HPDE6-E6E7 (cell line): Measurements from ENCODE around the gene SIGLEC14.
"Not testable (repeated sequence)": the region's sequence is repeated elsewhere in the genome, so short reads cannot be mapped to it uniquely, and the experiment has no call there.

ENCODE experiments used
- DNase-seq: peaks from one replicate; pipeline ENCODE4 v3.0.0; 2011; ENCODE audit warnings: missing footprints; ENCODE audit errors: extremely low spot score

The SIGLEC14 gene

DNA sequence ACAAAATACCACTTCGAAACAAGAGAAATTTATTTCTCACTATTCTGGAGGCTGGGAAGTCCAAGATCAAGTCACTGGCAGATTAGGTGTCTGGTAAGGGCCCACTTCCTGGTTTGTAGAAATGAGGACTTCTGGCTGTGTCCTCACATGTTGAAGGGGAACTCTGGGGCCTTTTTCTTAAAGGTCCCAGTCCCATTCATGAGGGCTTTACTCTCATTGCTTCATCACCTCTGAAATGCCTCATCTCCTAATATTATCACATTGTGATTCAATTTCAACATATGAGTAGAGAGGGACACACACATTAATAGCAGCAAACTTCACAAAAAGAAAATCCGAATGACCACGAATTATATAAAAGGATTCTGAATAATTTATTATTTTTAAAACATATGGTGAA lies 21.6 kb upstream of the SIGLEC14 start:
- no peak for DNase-seq

DNA sequence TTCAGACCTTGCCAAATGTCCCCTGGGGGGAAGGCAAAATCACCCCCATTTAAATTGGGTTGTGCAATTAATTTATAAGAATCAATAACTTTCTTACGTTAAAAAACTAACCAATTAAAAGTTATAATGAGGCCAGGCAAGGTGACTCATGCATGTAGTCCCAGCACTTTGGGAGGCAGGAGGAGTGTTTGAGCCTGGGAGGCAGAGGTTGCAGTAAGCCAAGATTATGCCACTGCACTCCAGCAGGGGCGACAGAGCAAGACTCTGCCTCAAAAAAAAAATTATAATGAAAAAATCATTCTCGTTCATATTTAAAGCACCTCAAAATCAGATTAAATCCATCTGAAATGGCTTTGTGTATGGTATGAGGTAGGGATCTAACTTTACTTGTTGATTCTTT lies 18.4 kb upstream of the SIGLEC14 start:
- DNase-seq: no peak

DNA sequence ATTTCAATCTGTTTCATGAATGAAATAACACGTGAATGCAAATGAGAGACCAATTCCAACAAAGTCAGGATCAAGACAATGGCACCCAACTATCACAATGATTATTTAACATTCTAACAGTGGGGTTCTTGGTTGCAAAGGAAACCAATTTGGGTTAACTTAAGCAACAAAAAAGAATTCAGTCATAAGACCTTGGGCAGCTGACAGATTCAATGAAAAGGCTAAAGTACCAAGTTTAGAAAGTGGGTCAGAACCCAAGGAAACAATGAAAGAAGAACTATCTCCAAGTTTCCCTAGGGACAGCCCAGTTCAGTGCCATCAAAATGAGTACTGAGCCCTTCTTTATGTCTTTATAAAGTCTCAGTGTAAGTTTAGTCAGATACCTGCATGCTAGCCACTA lies 17.5 kb upstream of the SIGLEC14 start:
- no peak for DNase-seq

DNA sequence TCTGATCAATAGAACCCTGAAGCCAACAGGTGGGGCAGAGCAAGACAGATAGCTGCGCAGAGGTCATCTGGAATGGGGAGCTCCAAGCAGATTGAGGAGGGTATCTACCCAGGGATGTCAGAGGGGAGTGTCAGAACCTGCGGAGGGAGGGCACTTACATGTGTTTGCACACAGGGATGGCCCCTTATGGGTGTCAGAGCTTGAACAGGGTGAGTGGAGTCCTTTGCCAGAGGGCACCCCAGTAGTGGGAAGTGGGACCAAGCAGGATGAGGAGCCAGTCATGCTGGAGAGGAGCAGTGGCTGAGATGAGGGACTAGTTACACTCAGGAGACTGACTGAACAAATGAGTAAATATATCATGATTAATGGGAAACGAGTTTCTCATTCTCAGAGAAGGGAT lies 17.0 kb upstream of the SIGLEC14 start:
- no peak for DNase-seq

DNA sequence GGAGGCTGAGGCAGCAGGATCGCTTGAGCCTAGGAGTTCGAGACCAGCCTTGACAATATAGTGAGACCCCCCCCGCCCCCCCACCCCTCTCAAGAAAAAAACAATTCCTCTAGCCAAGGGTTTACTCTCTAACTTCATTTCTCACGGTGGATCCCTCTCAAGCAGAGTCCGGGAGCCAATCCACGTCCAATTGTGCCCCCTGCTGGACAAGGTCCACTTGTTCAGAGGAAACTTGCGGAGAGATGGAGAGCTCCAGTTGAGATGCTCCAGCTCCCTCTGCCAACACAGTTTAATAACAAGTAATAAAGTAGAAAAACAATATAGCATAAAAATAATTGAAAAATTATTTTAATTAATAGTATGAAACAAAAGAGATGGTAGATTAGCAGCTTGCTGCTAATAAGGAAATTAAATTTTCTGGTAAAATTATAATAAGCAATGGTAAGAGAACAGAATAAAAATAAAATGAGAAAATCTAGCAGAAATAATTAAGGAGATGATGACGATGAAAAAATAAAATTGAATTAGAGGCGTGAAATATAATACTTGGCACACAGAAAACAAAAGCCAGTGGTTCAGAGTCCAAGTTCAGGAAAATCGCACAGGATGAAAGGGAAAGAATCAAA lies 14.5 kb upstream of the SIGLEC14 start:
- peak; percentile 38 for DNase-seq

DNA sequence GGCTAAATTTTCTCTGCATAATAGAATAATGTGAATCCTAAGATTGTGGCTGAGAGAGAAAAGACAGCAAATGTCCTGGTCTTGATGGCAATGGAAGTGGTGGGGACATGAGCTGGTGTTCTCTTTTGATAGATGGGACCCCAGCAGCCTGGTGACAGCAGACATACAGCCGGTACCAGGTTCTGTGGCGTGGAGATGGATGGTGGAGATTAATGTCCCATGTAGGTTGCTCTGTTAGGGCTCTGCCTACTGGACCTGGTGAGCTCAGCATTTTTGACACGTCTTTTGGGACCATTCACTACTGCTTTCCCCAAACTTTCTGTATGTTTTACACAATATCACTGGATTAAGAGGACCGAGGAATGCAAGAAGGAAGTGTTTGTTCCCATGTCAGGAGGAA lies 8.2 kb upstream of the SIGLEC14 start:
- DNase-seq: no peak

DNA sequence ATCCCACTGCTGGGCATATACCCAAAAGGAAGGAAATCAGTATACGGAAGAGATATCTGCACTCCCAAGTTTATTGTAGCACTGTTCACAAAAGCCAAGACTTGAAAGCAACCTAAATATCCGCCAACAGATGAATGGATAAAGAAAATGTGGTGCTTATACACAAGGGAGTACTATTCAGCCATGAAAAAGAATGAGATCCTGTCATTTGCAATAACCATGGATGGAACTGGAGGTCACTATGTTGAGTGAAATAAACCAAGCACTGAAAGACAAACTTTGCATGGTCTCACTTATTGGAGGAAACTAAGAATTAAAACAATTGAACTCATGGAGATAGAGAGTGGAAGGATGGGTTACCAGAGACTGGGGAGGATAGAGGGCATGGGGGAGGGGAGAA lies 6.5 kb upstream of the SIGLEC14 start:
- no peak for DNase-seq

DNA sequence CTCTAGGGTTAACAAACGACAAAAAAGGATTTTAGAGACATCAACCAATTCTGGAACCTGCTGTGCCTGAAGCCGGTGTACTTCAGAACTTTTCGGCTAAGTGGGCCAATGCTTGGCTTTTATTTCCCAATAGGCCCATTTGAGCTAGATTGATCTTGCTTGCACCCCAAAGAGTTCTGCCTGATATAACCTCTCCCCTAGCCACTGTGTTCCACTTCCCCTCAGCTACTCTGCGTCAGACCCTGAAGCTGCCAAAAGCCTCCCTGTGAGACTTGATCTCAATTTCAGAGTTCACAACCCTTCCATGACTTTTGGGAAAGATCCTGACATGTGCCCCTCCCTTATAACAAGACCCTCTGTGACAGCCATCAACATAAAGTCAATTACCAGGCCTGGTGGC lies 5.6 kb upstream of the SIGLEC14 start:
- no peak for DNase-seq

DNA sequence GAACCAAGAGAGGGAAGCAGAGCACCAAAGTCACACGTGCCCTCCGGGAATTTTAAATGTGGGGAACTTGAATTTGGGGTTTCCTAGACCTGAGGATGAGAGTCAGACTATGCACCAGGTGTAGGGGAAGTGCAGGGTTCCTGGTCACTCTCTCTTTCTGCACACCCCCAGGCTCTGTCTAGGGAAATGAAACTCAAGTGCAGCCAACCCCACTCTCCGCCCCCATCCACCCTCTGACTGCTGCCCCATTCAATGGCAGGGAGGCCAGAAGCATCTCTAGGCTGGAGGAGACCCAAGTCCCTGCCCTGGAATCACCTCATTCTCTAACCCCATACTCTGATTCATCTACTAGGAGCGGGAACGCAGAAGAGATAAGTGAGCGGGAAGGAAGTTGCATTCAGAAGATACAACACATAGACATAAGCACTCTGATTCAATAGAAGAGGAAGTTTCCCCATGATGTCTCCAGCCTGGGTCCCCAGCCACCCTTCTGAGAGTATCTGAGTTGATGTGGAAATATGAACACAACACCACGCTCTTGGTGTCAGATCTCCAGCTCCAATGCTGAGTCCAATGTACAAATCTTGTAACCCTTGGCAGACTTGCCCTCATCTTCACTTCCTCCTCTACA lies 4.7 kb upstream of the SIGLEC14 start:
- no peak for DNase-seq

DNA sequence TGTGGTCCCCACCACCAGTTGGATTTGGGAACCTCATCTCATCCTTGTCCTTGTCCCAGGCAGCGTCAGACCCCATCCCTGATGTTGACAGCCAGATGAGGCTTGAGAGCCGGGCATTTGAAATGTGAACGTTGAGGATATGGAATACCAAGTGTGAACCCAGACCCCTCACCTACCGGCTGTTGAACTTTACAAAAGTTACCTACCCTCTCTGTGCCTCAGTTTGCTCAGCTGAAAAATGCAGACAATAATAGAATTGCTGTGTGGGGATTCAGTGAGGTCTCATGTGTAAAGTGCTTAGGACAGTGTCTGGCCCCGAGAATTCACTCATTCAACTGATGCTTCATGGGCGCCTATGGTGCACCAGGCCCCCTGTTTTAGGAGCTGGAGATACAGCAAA lies 693 bp upstream of the SIGLEC14 start:
- DNase-seq: no peak

DNA sequence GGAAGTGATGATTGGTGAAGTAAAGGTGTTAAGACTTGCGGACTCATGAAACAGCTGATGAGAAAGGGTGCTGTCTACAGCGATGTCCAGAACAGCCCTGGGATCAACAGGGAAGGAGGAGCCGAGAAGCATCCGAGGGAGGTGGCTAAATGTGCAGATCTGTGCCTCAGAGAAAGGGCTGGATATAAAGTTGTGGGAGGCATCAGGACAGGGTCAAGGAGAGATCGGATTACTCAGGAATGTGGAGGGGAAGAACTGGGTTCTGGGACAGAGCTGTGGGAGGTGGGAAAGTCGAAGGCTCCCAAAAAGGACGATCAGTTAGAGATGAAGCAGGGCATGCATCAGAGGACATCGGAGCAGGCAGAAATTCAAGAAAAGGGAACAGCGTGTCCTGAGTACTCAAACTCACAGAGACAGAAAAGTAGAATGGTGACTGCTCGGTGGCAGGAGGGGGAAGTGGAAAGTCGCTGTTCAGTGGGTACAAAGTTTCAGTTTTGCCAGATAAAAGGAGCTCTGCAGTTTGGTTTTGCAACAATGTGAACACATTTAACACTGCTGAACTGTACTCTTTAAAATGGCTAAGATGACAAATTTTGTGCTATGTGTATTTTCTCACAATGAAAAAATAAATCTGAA lies 1.9 kb downstream of the SIGLEC14 start:
- no peak for DNase-seq

DNA sequence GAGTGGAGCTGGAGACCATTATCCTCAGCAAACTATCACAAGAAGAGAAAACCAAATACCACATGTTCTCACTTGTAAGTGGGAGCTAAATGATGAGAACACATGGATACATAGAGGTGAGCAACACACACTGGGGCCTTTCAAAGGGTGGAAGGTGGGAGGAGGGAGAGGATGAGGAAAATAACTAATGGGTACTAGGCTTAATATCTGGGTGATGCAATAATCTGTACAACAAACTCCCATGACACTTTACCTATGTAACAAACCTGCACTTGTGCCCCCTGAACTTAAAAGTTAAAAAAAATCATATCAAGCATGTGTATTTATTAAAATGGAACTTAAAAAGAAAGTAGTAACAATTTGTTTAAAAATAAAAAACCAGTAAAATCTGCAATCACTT lies 5.0 kb downstream of the SIGLEC14 start:
- DNase-seq: no peak

DNA sequence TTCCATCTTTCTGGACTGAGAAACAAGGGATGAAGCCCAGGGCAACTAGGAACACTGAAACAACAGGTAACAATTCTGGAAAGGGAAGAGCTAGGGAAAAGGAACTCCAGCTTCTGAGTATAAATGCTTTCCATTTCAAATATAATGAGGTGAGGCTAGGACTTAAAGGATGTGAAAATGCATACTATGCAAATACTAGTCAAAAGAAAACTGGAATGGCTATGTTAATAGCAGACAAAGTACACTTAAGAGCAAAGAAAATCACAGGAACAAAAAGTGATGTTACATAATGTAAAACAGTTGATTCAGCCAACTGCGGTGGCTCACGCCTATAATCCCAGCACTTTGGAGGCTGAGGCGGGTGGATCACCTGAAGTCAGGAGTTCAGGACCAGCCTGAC lies 6.2 kb downstream of the SIGLEC14 start:
- no peak for DNase-seq

DNA sequence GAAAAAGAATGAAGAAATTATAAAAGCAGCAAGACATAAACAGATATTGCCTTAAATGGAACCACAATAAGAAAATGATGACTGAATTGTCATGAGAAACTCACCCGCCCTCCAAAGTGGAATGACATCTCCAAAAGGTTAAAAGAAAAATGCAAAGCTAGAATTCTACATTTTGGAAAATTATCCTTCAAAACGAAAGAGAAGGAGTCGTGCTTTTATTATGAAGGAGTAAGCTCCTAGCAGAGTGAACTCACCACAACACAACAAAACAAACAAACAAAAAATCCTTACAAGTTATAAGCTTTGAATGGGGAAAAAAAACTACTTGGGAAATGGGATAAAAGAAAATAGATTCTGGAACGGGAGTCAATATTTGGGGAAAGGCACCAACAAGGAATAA lies 6.7 kb downstream of the SIGLEC14 start:
- no peak for DNase-seq

DNA sequence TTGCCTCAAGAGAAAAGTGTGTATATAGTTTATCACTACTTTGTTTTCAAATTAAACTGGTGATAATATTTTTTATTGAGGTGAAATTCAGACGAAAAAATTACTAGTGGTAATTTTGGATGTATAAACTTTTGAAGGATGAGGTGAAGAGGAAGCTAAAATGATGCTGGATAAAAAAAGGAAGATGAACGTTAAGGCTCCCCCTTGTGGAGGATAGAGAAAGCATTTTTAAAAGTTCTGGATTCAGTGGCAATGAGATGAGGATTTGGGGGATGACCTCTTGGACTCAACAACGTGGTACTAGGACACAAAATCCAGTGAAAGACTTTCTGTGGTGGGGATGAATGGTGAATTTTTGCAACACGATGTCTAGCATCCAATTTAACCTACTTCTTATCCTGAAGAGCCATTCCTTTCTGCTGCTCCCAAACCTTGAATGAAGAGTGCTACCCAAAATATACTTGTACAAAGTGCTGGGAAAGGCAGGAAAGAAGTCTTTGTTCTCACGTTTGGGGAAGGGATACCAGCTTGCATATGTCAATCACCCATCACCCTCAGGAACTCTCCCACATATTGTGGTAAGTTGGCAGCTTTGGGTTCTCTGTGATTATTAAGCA lies 9.2 kb downstream of the SIGLEC14 start:
- no peak for DNase-seq

DNA sequence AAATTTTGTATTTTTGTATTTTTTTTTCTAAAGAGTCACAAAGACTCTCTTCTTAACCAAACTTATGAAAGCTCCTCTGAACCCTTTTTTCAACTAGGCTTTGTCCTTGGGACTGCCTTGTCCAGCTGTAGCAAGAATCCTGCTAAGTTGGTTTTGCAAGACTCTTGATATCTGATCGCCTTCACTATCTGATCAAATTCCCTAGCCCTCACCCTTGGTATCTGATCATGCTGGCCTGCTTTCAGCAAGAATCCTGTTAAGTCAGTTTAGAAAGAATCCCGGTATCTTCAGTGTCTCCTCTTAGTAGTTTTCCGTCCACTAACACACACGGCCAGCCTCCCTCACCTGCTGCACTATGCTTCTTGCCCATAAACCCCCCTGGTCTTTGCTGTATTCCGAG lies 14.5 kb downstream of the SIGLEC14 start:
- no peak for DNase-seq

DNA sequence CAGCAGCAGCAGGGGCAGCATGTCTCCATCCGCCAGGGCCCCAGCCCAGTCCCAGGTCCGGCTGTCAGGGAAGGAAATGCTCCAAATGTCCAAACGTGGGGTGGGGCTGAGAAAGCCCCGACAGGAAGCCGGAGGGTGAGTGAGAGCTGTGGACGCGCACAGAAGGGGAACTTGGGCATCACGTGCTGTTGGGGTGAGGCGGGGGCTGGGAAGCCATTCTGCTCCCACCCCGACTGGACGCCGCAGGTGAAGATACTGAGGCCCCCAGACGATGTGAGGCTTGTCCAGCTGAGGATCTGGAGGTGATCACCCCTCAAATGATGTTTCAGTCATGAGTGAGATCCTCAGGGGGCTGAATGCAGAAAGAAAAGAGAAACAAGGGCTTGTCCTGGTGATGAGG lies 16.3 kb downstream of the SIGLEC14 start, which contains the start of gene SIGLEC5:
SIGLEC5 (minus strand) TSS at position 87 of the 400 bp plus-strand sequence; CDS start at position 21, 66 bp downstream.
- DNase-seq: not testable (repeated sequence)

DNA sequence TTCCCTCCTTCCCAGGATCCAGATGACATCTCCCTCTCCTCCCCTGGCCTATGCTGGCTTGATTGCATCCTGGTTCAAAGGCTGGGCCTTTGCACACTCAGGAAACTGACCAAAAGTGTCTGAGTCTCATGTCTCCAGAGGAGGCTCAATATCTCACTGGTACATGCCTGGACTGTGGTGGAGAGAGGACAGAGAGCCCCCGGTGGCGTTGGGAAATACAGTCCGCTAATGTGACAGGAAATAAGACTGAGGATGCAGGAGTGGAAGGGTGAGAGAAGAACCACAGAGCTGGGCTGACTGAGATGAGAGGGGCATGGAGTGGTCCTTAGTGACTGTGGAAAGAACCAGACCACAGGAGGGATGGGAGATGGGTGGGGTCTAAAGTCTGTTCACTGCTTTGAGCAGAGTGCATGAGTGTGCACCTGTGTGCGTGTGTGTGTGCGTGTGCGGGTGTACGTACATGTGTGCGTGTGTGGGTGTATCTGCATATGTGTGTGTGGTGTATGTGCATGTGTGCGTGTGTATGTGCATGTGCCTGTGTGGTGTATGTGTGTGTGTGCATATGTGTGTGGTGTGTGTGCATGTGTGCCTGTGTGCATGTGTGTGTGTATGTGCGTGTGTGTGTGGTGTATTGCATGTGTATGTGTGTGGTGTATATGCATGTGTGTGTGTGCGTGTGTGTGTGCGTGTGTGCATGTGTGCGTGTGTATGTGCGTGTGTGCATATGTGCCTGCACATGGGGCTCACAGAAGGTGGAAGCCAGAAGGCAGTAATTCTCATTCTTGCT lies 18.3 kb downstream of the SIGLEC14 start:
- no peak for DNase-seq

DNA sequence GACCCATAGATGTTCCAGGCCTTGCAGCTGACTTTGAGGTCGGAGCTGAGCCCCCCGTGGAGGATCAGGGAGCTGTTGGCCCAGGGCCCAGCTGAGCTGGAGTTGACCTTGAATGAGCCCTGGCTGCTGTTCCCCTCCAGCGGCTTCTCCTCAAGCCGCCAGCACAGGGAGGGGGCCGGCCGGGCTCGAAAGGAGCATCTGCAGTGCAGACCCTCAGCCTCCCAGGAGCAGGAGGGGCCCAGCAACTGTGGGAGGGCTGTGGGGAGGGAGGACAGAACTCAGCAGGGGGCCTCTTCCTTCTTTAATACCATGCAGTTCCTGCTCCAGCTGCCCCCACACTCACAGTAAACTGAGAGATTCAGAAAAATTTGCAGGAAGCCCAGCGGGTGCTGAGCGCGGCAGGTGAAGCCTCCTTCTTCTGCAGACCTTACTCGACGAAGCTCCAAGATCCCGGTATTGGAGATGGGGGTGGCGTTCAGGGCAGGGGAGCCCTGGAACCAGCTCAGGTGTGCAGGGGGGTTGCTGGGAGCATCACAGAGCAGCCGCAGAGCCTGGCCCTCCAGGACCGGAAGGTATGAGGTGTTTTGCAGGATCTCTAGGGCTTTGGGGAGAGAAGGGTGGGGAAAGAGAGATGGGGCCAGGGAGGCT lies 19.0 kb downstream of the SIGLEC14 start:
- DNase-seq: no peak

DNA sequence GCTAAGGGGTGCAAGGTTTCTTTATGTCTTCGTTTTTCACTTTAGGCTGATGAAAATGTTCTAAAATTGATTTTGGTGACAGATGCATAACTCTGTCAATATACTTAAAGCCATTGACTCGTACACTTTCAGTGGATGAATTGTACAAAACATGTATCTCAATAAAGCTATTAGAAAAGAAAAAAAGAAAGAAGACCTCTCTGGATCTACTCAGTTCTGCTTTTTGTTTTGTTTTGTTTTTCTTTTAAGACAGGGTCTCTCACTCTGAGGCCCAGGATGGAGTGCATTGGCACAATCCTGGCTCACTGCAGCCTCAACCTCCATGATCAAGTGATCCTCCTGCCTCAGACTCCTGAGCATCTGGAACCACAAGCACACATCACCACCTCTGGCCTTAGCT lies 19.9 kb downstream of the SIGLEC14 start:
- DNase-seq: no peak

DNA sequence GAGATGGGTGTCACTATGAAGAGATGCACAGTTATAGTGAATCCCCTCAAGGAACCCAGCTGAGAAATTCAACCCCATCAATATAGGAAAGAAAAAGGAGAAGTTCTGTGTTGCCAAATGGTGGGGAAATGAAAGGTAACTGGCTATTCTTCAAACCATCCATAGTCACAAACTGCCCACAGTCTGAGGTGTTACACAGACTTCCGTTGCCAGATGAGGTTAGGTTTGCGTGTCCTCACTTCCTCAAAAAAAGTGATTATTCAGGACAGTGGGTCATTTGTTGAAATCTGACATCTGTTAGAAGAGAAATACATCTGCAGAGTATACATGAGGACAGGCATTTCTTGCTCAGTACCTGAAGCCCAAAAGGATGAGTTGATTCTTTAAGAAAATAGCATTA lies 25.4 kb downstream of the SIGLEC14 start:
- DNase-seq: no peak

DNA sequence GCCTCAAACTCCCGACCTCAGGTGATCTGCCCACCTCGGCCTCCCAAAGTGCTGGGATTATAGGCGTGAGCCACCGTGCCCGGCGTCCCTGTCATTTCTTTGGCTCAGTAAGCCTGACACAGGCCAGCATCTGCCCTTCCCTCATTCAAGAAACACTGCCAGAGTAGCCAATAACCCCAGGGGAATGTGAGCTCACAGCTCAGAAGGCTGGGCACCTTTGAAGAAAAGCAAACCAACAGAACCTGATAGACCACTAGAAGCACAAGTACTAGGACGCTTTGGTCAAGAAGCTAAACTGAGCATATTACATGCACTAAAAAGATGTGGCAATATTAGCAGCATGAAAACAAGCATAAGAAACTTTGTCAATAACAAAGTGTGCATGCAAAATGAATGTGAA lies 30.6 kb downstream of the SIGLEC14 start:
- DNase-seq: no peak
